ENCODE data around the gene C2CD2. TPM values are rescaled to one million over a fixed set of nuclear protein-coding genes. Genes with fewer than 3 reads are reported as not detected.
"Not testable (repeated sequence)": the region's sequence is repeated elsewhere in the genome, so short reads cannot be mapped to it uniquely, and the experiment has no call there.

The C2CD2 gene
- total RNA-seq, 1 donor from 2014 or later, result 6.7 TPM

- ChIA-PET POLR2A (interaction anchor here (0.8 kb wide), 1 partner anchor 10 kb away, joined by 3 read pairs; no protein-coding TSS in a partner anchor), CTCF (interaction anchor here (1.0 kb wide), 1 partner anchor 155 kb away, joined by 3 read pairs; no protein-coding TSS in a partner anchor)
- no peak for TF ChIP-seq CTCF (IDR thresholded peaks at IDR 0.05)
- Mint-ChIP-seq H3K4me1 (peaks cover 21% of the 10 kb centered on the region), H3K36me3 (ENCODE audit: low read depth) (no peaks in the 10 kb centered on the region), H3K9me3 (no peaks in the 10 kb centered on the region), H3K27ac (no peak overlapping the region), H3K27me3 (peaks cover 17% of the 10 kb centered on the region), H3K4me3 (peak overlapping the region; percentile 44)
- no peak for DNase-seq
- intact Hi-C loops (cut with micrococcal nuclease), result loop anchor here (2.0 to 10.0 kb wide), 2 partner anchors 29 to 51 kb away; no protein-coding TSS in a partner anchor
- peak; percentile 15 for ATAC-seq (ENCODE audit: low read depth)
Observed at GRCh38 chr21:41953249-41953830, 478 bp downstream of the C2CD2 start.

GRCh38 chr21:41952568-41953248, 1.1 kb downstream of the C2CD2 start:
- Mint-ChIP-seq H3K9me3 (no peaks in the 10 kb centered on the region), H3K27me3 (peaks cover 17% of the 10 kb centered on the region), H3K36me3 (ENCODE audit: low read depth) (no peaks in the 10 kb centered on the region), H3K4me1 (peaks cover 21% of the 10 kb centered on the region), H3K4me3 (peak overlapping the region; percentile 44), H3K27ac (no peak overlapping the region)
- ChIA-PET POLR2A (interaction anchor here (0.8 to 1.0 kb wide), 2 partner anchors 10 to 12 kb away, joined by 3 read pairs; no protein-coding TSS in a partner anchor), CTCF (interaction anchor here (1.0 kb wide), 1 partner anchor 155 kb away, joined by 3 read pairs; no protein-coding TSS in a partner anchor)
- intact Hi-C loops (cut with micrococcal nuclease), result loop anchor here (2.0 to 10.0 kb wide), 2 partner anchors 28 to 52 kb away; no protein-coding TSS in a partner anchor
- DNase-seq (no peak), ATAC-seq (ENCODE audit: low read depth) (no peak)
- no peak for TF ChIP-seq CTCF (IDR thresholded peaks at IDR 0.05)

GRCh38 chr21:41951876-41952567, 1.8 kb downstream of the C2CD2 start:
- no peak for TF ChIP-seq CTCF (IDR thresholded peaks at IDR 0.05)
- peak overlapping the region; percentile 29 for H3K4me3 Mint-ChIP-seq
- POLR2A ChIA-PET, result interaction anchor here (0.8 to 1.0 kb wide), 2 partner anchors 9 to 13 kb away, joined by 3 read pairs; no protein-coding TSS in a partner anchor
- peaks cover 16% of the 10 kb centered on the region for H3K27me3 Mint-ChIP-seq
- intact Hi-C loops (cut with micrococcal nuclease), result loop anchor here (2.0 to 10.0 kb wide), 2 partner anchors 27 to 53 kb away; no protein-coding TSS in a partner anchor
- CTCF ChIA-PET, result interaction anchor here (1.0 kb wide), 1 partner anchor 156 kb away, joined by 3 read pairs; no protein-coding TSS in a partner anchor
- H3K27ac Mint-ChIP-seq, result no peak overlapping the region
- no peaks in the 10 kb centered on the region for H3K9me3 Mint-ChIP-seq
- DNase-seq (no peak), ATAC-seq (ENCODE audit: low read depth) (no peak)
- peaks cover 21% of the 10 kb centered on the region for H3K4me1 Mint-ChIP-seq
- no peaks in the 10 kb centered on the region for H3K36me3 Mint-ChIP-seq (ENCODE audit: low read depth)

- ChIA-PET POLR2A (no interaction called here), CTCF (no interaction called here)
- intact Hi-C loops (cut with micrococcal nuclease), result loop anchor here (10.0 kb wide), 1 partner anchor 54 kb away; no protein-coding TSS in a partner anchor
- H3K27ac Mint-ChIP-seq, result no peak overlapping the region
- H3K36me3 Mint-ChIP-seq (ENCODE audit: low read depth), result no peaks in the 10 kb centered on the region
- DNase-seq, result no peak
- H3K4me3 Mint-ChIP-seq, result no peak overlapping the region
- peaks cover 15% of the 10 kb centered on the region for H3K27me3 Mint-ChIP-seq
- no peak for ATAC-seq (ENCODE audit: low read depth)
- no peaks in the 10 kb centered on the region for H3K9me3 Mint-ChIP-seq
- TF ChIP-seq CTCF (IDR thresholded peaks at IDR 0.05), result no peak
- peaks cover 21% of the 10 kb centered on the region for H3K4me1 Mint-ChIP-seq
Observed at GRCh38 chr21:41950941-41951351, 2.9 kb downstream of the C2CD2 start.

GRCh38 chr21:41949631-41950030, 4.2 kb downstream of the C2CD2 start:
- H3K9me3 Mint-ChIP-seq; H3K36me3 Mint-ChIP-seq (ENCODE audit: low read depth); POLR2A ChIA-PET; ATAC-seq (ENCODE audit: low read depth); H3K27me3 Mint-ChIP-seq; H3K4me3 Mint-ChIP-seq; H3K4me1 Mint-ChIP-seq; H3K27ac Mint-ChIP-seq; DNase-seq; CTCF ChIA-PET: not testable (repeated sequence)
- intact Hi-C loops (cut with micrococcal nuclease), result loop anchor here (10.0 kb wide), 1 partner anchor 55 kb away; no protein-coding TSS in a partner anchor
